ENCODE results near the gene TIMM22. TPM values are rescaled to one million over a fixed set of nuclear protein-coding genes. Genes with fewer than 3 reads are reported as not detected.
A peak's percentile ranks its signal among the peaks of the same experiment; 100 is the strongest.

The TIMM22 gene
- total and polyA plus RNA-seq, 2 of the 13 experiments (the other 11 are each of a cell fraction or from before 2014, with no cell fraction given) = 6.2 to 15.5 TPM

GRCh38 chr17:979539-980405 is 17.2 kb upstream of the TIMM22 start, which contains the start of gene NXN (continued):
- TF ChIP-seq ZBTB25 (CRISPR knock-in tag; IDR thresholded peaks at IDR 0.05) = no peak
- no peak for TF ChIP-seq MAFF (IDR thresholded peaks at IDR 0.05; ENCODE audit: low read depth, low read length)
- TF ChIP-seq REL (CRISPR knock-in tag; conservative IDR thresholded peaks at IDR 0.05) = no peak
- no peak for TF ChIP-seq RELA (CRISPR knock-in tag; IDR thresholded peaks at IDR 0.05)
- TF ChIP-seq RFX3 (CRISPR knock-in tag; IDR thresholded peaks at IDR 0.05) = no peak
- no peak for TF ChIP-seq FOXK1 (CRISPR knock-in tag; IDR thresholded peaks at IDR 0.05; ENCODE audit: borderline replicate concordance, low read depth)
- peak; percentile 53 for TF ChIP-seq CTCF (CRISPR knock-in tag; IDR thresholded peaks at IDR 0.05)
- peak; percentile 40; the same call in 1 of the 2 replicates for TF ChIP-seq SRY (CRISPR knock-in tag; IDR thresholded peaks at IDR 0.05)
- TF ChIP-seq KIAA2018 (CRISPR knock-in tag; IDR thresholded peaks at IDR 0.05; ENCODE audit: borderline replicate concordance) = no peak
- TF ChIP-seq ZNF816 (CRISPR knock-in tag; IDR thresholded peaks at IDR 0.05; ENCODE audit: borderline replicate concordance) = no peak
- no peak for TF ChIP-seq FOXK2 (IDR thresholded peaks at IDR 0.05)
- no peak for TF ChIP-seq XBP1 (CRISPR knock-in tag; IDR thresholded peaks at IDR 0.05)
